ENCODE results near the gene PTPN11.

DNA sequence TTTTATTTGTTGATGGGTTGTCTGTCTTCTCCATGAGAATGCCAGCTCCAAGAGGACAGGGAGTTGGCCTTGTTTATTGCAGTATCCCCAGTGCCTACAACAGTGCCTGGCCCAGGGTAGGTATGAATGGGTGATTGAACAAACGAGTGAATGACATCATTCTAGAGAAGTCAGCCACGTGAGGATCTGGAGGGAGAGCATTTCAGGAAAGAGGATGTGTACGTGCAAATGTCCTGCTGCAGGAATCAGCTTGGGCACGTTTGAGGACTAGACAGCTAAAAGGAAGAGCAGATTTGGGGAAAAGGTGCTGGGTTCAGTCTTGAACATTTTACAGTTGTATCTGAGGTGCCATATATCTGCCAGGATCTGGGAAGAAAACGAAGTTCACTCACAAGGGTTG lies 97.1 kb downstream of the PTPN11 start:
- TF ChIP-seq, protein P1, sequence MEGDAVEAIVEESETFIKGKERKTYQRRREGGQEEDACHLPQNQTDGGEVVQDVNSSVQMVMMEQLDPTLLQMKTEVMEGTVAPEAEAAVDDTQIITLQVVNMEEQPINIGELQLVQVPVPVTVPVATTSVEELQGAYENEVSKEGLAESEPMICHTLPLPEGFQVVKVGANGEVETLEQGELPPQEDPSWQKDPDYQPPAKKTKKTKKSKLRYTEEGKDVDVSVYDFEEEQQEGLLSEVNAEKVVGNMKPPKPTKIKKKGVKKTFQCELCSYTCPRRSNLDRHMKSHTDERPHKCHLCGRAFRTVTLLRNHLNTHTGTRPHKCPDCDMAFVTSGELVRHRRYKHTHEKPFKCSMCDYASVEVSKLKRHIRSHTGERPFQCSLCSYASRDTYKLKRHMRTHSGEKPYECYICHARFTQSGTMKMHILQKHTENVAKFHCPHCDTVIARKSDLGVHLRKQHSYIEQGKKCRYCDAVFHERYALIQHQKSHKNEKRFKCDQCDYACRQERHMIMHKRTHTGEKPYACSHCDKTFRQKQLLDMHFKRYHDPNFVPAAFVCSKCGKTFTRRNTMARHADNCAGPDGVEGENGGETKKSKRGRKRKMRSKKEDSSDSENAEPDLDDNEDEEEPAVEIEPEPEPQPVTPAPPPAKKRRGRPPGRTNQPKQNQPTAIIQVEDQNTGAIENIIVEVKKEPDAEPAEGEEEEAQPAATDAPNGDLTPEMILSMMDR (IDR thresholded peaks at IDR 0.05), result no peak
- TF ChIP-seq, protein P2, sequence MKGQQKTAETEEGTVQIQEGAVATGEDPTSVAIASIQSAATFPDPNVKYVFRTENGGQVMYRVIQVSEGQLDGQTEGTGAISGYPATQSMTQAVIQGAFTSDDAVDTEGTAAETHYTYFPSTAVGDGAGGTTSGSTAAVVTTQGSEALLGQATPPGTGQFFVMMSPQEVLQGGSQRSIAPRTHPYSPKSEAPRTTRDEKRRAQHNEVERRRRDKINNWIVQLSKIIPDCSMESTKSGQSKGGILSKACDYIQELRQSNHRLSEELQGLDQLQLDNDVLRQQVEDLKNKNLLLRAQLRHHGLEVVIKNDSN (IDR thresholded peaks at IDR 0.05; ENCODE audit: borderline replicate concordance, low read depth), result no peak
- TF ChIP-seq EZH2phosphoT487 (IDR thresholded peaks at IDR 0.05; ENCODE audit: borderline replicate concordance, low read depth), result no peak
- no peak for TF ChIP-seq MXI1 (IDR thresholded peaks at IDR 0.05; ENCODE audit: low read depth, low read length)
- TF ChIP-seq NRF1 (IDR thresholded peaks at IDR 0.05; ENCODE audit: low read depth, low read length), result no peak

Measured in SK-N-SH (cell line).